ENCODE data around the gene CATSPERD.

Gene CATSPERD

GRCh38 chr19:5705552-5705951, 14.9 kb upstream of the CATSPERD start:
- H3K4me1 ChIP-seq (ENCODE audit: insufficient read depth, low read length) = no peaks in the 10 kb centered on the region
- H3K9ac ChIP-seq (ENCODE audit: low read length) = no peak overlapping the region
- no peak overlapping the region for H3K27ac ChIP-seq (ENCODE audit: low read depth, low read length)
- peaks cover 15% of the 10 kb centered on the region for H3K36me3 ChIP-seq (ENCODE audit: insufficient read depth, low read length)
- no peak overlapping the region for H3K4me3 ChIP-seq (ENCODE audit: low read depth in 1 of 2, low read length in 2 of 2)
- H3K9me3 ChIP-seq (ENCODE audit: low read length) = no peaks in the 10 kb centered on the region
- H3K27me3 ChIP-seq (ENCODE audit: control insufficient read depth in 1 of 2, insufficient read depth in 2 of 2, low read length in 2 of 2) = no peaks in the 10 kb centered on the region

DNA sequence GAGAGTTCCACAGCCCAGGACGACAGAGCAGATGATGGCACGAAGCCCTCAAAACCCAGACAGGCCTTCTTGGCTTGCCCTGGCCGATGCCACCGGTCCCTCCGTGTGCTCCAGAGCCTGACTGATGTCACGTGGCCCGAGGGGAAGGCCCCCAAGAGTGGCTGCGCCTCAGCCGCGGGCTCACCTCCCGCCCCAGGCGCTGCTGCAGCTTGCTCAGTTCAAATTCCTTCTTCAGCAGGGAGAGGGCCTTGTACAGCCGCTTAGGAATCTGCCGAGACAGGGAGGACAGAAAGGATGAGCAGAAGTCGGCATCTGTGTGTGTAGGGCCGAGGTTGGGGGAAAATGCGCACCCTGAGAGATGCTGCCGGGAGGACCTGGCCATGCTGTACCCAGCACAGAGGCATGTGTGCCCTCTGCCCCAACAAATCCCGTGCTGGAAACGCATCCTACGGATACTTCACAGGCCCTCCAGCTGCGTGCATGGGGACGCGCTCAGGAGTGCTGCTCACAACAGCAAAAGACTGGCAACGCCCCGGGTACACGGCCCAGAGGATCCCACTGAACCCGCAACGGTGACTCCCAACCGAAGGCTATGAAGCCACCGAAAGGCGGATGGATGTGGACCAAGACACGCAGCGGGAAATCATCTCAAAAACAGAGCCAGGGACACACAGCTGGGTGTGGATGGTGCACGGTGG, 13.4 kb upstream of the CATSPERD start:
- Histone ChIP-seq H3K4me3 (ENCODE audit: low read depth in 1 of 2, low read length in 2 of 2) (no peak overlapping the region), H3K9me3 (ENCODE audit: low read length) (no peaks in the 10 kb centered on the region), H3K36me3 (ENCODE audit: insufficient read depth, low read length) (peaks cover 24% of the 10 kb centered on the region), H3K4me1 (ENCODE audit: insufficient read depth, low read length) (no peaks in the 10 kb centered on the region), H3K9ac (ENCODE audit: low read length) (no peak overlapping the region), H3K27ac (ENCODE audit: low read depth, low read length) (no peak overlapping the region), H3K27me3 (ENCODE audit: control insufficient read depth in 1 of 2, insufficient read depth in 2 of 2, low read length in 2 of 2) (no peaks in the 10 kb centered on the region)

DNA sequence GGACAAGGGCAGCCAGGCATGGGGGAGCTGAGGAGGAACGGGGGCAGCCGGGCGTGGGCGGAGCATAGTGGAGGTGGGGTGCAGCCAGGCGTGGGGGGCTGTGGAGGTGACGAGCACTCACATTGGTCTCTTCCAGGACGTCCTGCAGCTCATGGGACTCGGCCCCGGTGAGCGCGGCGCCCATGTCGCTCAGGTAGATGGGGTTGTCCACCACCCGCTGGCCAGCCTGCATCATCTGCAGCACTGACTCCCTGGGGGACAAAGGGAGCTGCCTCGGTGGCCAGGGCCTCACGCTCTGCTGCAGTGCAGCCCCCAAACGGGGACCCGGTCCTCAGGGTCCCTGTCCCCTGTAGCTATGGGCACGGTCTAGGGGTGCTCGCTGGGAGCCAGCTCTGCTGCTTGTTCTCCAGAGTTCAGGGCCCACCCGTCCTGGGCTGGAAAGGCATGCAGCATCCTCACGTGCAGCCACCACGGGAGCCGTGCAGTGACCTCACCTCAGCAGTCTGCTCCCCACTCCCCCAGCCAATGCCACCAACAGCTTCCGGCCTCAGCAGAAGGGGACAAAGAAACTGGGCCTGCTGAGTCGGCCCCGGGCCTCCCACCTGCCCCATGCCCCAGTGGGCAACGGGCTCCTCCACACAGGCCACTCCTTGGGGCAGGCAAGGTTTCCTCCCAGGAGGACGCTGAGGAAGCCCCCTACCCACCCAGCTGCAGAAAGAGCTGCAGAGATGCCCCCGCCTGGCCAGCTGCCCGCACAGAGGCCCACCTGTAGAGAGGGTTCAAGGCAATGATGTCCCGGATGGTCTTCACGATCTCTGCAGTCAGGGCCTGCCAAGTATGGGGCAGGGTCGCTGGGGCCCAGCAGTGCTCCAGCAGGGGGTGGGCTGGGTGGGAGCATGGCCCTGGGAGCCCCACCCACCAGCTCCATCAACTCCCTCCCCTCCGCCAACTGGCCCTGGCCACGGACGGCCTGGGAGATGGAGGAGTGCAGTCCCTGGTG, 12.6 kb upstream of the CATSPERD start:
- H3K9me3 ChIP-seq (ENCODE audit: low read length) = no peaks in the 10 kb centered on the region
- H3K9ac ChIP-seq (ENCODE audit: low read length) = no peak overlapping the region
- no peaks in the 10 kb centered on the region for H3K27me3 ChIP-seq (ENCODE audit: control insufficient read depth in 1 of 2, insufficient read depth in 2 of 2, low read length in 2 of 2)
- no peaks in the 10 kb centered on the region for H3K4me1 ChIP-seq (ENCODE audit: insufficient read depth, low read length)
- H3K36me3 ChIP-seq (ENCODE audit: insufficient read depth, low read length) = peaks cover 30% of the 10 kb centered on the region
- H3K4me3 ChIP-seq (ENCODE audit: low read depth in 1 of 2, low read length in 2 of 2) = no peak overlapping the region
- no peak overlapping the region for H3K27ac ChIP-seq (ENCODE audit: low read depth, low read length)

- H3K27ac ChIP-seq (ENCODE audit: low read depth, low read length) = no peak overlapping the region
- peaks cover 31% of the 10 kb centered on the region for H3K36me3 ChIP-seq (ENCODE audit: insufficient read depth, low read length)
Measured at GRCh38 chr19:5711025-5711424, 9.4 kb upstream of the CATSPERD start.

GRCh38 chr19:5711713-5712161, 8.7 kb upstream of the CATSPERD start:
- H3K27me3 ChIP-seq (ENCODE audit: control insufficient read depth in 1 of 2, insufficient read depth in 2 of 2, low read length in 2 of 2) = no peaks in the 10 kb centered on the region
- H3K36me3 ChIP-seq (ENCODE audit: insufficient read depth, low read length) = peaks cover 31% of the 10 kb centered on the region
- no peak overlapping the region for H3K9ac ChIP-seq (ENCODE audit: low read length)
- H3K27ac ChIP-seq (ENCODE audit: low read depth, low read length) = no peak overlapping the region
- H3K4me1 ChIP-seq (ENCODE audit: insufficient read depth, low read length) = no peaks in the 10 kb centered on the region
- H3K9me3 ChIP-seq (ENCODE audit: low read length) = no peaks in the 10 kb centered on the region
- H3K4me3 ChIP-seq (ENCODE audit: low read depth in 1 of 2, low read length in 2 of 2) = no peak overlapping the region

More at GRCh38 chr19:5711025-5711424, 9.4 kb upstream of the CATSPERD start:
- no peak overlapping the region for H3K4me3 ChIP-seq (ENCODE audit: low read depth in 1 of 2, low read length in 2 of 2)
- H3K9me3 ChIP-seq (ENCODE audit: low read length) = no peaks in the 10 kb centered on the region
- H3K4me1 ChIP-seq (ENCODE audit: insufficient read depth, low read length) = no peaks in the 10 kb centered on the region
- H3K27me3 ChIP-seq (ENCODE audit: control insufficient read depth in 1 of 2, insufficient read depth in 2 of 2, low read length in 2 of 2) = no peaks in the 10 kb centered on the region
- no peak overlapping the region for H3K9ac ChIP-seq (ENCODE audit: low read length)

- no peak overlapping the region for H3K4me3 ChIP-seq (ENCODE audit: low read depth in 1 of 2, low read length in 2 of 2)
- H3K27ac ChIP-seq (ENCODE audit: low read depth, low read length) = no peak overlapping the region
- H3K27me3 ChIP-seq (ENCODE audit: control insufficient read depth in 1 of 2, insufficient read depth in 2 of 2, low read length in 2 of 2) = no peaks in the 10 kb centered on the region
- H3K4me1 ChIP-seq (ENCODE audit: insufficient read depth, low read length) = peaks cover 4% of the 10 kb centered on the region
- no peak overlapping the region for H3K9ac ChIP-seq (ENCODE audit: low read length)
- H3K36me3 ChIP-seq (ENCODE audit: insufficient read depth, low read length) = peaks cover 31% of the 10 kb centered on the region
- no peaks in the 10 kb centered on the region for H3K9me3 ChIP-seq (ENCODE audit: low read length)
Measured at GRCh38 chr19:5713228-5713627, 7.2 kb upstream of the CATSPERD start.

- Histone ChIP-seq H3K4me3 (ENCODE audit: low read depth in 1 of 2, low read length in 2 of 2) (no peak overlapping the region), H3K4me1 (ENCODE audit: insufficient read depth, low read length) (peaks cover 14% of the 10 kb centered on the region), H3K9me3 (ENCODE audit: low read length) (no peaks in the 10 kb centered on the region), H3K27ac (ENCODE audit: low read depth, low read length) (no peak overlapping the region), H3K9ac (ENCODE audit: low read length) (no peak overlapping the region), H3K36me3 (ENCODE audit: insufficient read depth, low read length) (peaks cover 31% of the 10 kb centered on the region), H3K27me3 (ENCODE audit: control insufficient read depth in 1 of 2, insufficient read depth in 2 of 2, low read length in 2 of 2) (no peaks in the 10 kb centered on the region)
Measured at GRCh38 chr19:5714816-5715215, 5.6 kb upstream of the CATSPERD start.

- H3K36me3 ChIP-seq (ENCODE audit: insufficient read depth, low read length) = peaks cover 15% of the 10 kb centered on the region
- H3K9me3 ChIP-seq (ENCODE audit: low read length) = no peaks in the 10 kb centered on the region
- peaks cover 14% of the 10 kb centered on the region for H3K4me1 ChIP-seq (ENCODE audit: insufficient read depth, low read length)
- H3K4me3 ChIP-seq (ENCODE audit: low read depth in 1 of 2, low read length in 2 of 2) = no peak overlapping the region
- H3K27ac ChIP-seq (ENCODE audit: low read depth, low read length) = no peak overlapping the region
- H3K27me3 ChIP-seq (ENCODE audit: control insufficient read depth in 1 of 2, insufficient read depth in 2 of 2, low read length in 2 of 2) = no peaks in the 10 kb centered on the region
- H3K9ac ChIP-seq (ENCODE audit: low read length) = no peak overlapping the region
Measured at GRCh38 chr19:5717215-5717935, 3.1 kb upstream of the CATSPERD start.

DNA sequence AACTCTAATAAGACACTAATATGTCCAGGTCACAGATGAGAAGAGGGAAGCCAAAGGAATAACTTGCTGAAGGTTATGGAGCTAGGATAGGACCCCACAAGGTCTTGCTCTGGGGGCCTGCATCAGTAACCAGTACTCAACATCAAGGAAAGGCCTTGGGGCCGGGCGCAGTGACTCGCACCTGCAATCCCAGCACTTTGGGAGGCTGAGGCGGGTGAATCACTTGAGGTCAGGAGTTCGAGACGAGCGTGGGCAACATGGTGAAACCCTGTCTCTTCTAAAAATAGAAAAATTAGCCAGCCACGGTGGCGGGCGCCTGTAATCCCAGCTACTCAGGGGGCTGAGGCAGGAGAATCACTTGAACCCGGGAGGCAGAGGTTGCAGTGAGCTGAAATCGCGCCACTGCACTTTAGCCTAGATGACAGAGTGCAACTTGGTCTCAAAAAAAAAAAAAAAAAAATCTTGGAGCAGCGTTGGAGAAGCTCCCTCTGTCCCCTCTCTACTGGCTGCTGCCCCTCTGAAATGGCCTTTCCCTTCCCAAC, 2.3 kb upstream of the CATSPERD start:
- Histone ChIP-seq H3K27ac (ENCODE audit: low read depth, low read length) (no peak overlapping the region), H3K4me3 (ENCODE audit: low read depth in 1 of 2, low read length in 2 of 2) (peak overlapping the region in 1 of 2 donors; percentile 65), H3K4me1 (ENCODE audit: insufficient read depth, low read length) (peaks cover 14% of the 10 kb centered on the region), H3K9me3 (ENCODE audit: low read length) (no peaks in the 10 kb centered on the region), H3K27me3 (ENCODE audit: control insufficient read depth in 1 of 2, insufficient read depth in 2 of 2, low read length in 2 of 2) (no peaks in the 10 kb centered on the region), H3K9ac (ENCODE audit: low read length) (no peak overlapping the region), H3K36me3 (ENCODE audit: insufficient read depth, low read length) (peaks cover 9% of the 10 kb centered on the region)

GRCh38 chr19:5718579-5719273, 1.7 kb upstream of the CATSPERD start:
- H3K4me3 ChIP-seq (ENCODE audit: low read depth in 1 of 2, low read length in 2 of 2) = peak overlapping the region; percentile 65 to 97
- H3K36me3 ChIP-seq (ENCODE audit: insufficient read depth, low read length) = peaks cover 3% of the 10 kb centered on the region
- H3K9me3 ChIP-seq (ENCODE audit: low read length) = no peaks in the 10 kb centered on the region
- H3K9ac ChIP-seq (ENCODE audit: low read length) = peak overlapping the region; percentile 92
- peak overlapping the region; percentile 99 for H3K27ac ChIP-seq (ENCODE audit: low read depth, low read length)
- no peaks in the 10 kb centered on the region for H3K27me3 ChIP-seq (ENCODE audit: control insufficient read depth in 1 of 2, insufficient read depth in 2 of 2, low read length in 2 of 2)
- peaks cover 14% of the 10 kb centered on the region for H3K4me1 ChIP-seq (ENCODE audit: insufficient read depth, low read length)
